ENCODE data around the gene CHRND. TPM values are rescaled to one million over a fixed set of nuclear protein-coding genes. Genes with fewer than 3 reads are reported as not detected.
A peak's percentile ranks its signal among the peaks of the same experiment; 100 is the strongest.

Gene CHRND
- total and polyA plus RNA-seq, 2 of the 13 experiments (the other 11 are each of a cell fraction or from before 2014, with no cell fraction given) = 0.18 TPM; not detected in 1

DNA sequence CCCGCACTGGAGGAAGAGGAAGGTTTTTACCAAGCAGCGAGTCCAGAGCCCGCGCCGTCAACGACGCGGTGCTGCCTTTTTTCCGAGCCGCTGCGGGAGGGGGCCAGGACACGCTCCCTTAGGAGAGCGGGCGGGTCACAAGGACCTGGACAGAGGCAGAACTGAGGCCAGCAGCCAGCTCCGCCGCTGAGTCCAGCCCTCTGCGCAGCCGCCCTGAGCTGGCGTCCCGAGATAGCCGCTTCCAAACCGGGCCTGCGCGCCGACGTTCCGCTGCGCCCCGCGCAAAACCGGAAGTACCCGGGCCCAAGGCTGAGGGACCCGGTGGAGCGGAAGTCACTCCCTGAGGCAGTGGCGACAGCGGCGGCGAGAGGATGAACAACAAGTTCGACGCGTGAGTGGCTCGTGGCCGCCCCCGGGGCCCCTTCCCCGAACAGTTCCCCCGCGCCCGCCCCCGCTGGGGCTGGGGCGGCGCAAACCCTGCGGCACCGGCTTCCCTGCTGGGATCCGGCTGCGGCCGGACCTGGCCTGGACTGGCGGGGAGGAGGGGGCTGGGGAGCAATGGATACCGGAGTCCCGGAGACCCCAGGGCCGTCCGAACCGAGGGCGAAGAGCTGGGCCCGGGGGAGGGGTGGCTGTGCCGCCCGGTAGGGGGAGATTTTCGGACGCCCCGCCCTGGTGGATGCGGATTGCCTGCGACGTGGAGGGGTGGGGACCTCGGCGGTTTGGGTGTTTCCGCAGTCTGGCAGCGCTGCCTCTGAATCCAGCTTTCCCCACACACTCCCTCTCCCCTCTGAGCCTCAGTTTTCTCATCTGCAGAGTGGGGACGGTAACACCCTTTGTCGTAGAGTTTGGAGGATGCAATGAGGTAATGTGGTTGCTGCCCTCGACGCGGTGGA lies 24.6 kb downstream of the CHRND start, which contains the start of the genes EIF4E2 and TIGD1 (continued):
- TF ChIP-seq, protein P1, sequence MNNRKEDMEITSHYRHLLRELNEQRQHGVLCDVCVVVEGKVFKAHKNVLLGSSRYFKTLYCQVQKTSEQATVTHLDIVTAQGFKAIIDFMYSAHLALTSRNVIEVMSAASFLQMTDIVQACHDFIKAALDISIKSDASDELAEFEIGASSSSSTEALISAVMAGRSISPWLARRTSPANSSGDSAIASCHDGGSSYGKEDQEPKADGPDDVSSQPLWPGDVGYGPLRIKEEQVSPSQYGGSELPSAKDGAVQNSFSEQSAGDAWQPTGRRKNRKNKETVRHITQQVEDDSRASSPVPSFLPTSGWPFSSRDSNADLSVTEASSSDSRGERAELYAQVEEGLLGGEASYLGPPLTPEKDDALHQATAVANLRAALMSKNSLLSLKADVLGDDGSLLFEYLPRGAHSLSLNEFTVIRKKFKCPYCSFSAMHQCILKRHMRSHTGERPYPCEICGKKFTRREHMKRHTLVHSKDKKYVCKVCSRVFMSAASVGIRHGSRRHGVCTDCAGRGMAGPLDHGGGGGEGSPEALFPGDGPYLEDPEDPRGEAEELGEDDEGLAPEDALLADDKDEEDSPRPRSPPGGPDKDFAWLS (CRISPR knock-in tag; IDR thresholded peaks at IDR 0.05; ENCODE audit: borderline replicate concordance) = peak; percentile 24; the same call in 1 of the 2 replicates
- peak; percentile 98; the same call in 1 of the 2 replicates for TF ChIP-seq ZNF773 (CRISPR knock-in tag; IDR thresholded peaks at IDR 0.05; ENCODE audit: borderline replicate concordance)
- peak; percentile 93; the same call in 1 of the 2 replicates for TF ChIP-seq ZNF17 (CRISPR knock-in tag; IDR thresholded peaks at IDR 0.05)
- TF ChIP-seq ZNF441 (CRISPR knock-in tag; IDR thresholded peaks at IDR 0.05; ENCODE audit: borderline replicate concordance) = peak; percentile 95
- peak; percentile 94; the same call in 1 of the 2 replicates for TF ChIP-seq ZNF619 (CRISPR knock-in tag; IDR thresholded peaks at IDR 0.05)
- 0 out of 2 replicates have a peak, but pooled peaks have one; percentile 20 for TF ChIP-seq NR2F2 (IDR thresholded peaks at IDR 0.05; ENCODE audit: borderline replicate concordance, low read depth)
- peak; percentile 66; the same call in 1 of the 2 replicates for TF ChIP-seq SRF (IDR thresholded peaks at IDR 0.05; ENCODE audit: low read depth, low read length)
- peak; percentile 99 for TF ChIP-seq ZNF691 (CRISPR knock-in tag; IDR thresholded peaks at IDR 0.05; ENCODE audit: borderline replicate concordance, low read depth)
- TF ChIP-seq ZNF574 (CRISPR knock-in tag; IDR thresholded peaks at IDR 0.05) = peak; percentile 98
- TF ChIP-seq DPF2 (CRISPR knock-in tag; IDR thresholded peaks at IDR 0.05; ENCODE audit: borderline replicate concordance, low read depth) = no peak
- peak; percentile 84; the same call in 1 of the 2 replicates for TF ChIP-seq NCOA5 (CRISPR knock-in tag; IDR thresholded peaks at IDR 0.05)
- TF ChIP-seq ZNF230 (CRISPR knock-in tag; IDR thresholded peaks at IDR 0.05) = peak; percentile 99; the same call in 1 of the 2 replicates
- no peak for TF ChIP-seq ZNF652 (CRISPR knock-in tag; IDR thresholded peaks at IDR 0.05; ENCODE audit: borderline replicate concordance, low read depth)
- TF ChIP-seq ZNF672 (CRISPR knock-in tag; IDR thresholded peaks at IDR 0.05) = peak; percentile 97
- TF ChIP-seq, protein P2, sequence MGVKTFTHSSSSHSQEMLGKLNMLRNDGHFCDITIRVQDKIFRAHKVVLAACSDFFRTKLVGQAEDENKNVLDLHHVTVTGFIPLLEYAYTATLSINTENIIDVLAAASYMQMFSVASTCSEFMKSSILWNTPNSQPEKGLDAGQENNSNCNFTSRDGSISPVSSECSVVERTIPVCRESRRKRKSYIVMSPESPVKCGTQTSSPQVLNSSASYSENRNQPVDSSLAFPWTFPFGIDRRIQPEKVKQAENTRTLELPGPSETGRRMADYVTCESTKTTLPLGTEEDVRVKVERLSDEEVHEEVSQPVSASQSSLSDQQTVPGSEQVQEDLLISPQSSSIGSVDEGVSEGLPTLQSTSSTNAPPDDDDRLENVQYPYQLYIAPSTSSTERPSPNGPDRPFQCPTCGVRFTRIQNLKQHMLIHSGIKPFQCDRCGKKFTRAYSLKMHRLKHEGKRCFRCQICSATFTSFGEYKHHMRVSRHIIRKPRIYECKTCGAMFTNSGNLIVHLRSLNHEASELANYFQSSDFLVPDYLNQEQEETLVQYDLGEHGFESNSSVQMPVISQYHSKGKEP (CRISPR knock-in tag; IDR thresholded peaks at IDR 0.05) = peak; percentile 93; the same call in 1 of the 2 replicates
- no peak; the same call in none of the 2 replicates for TF ChIP-seq ELK4 (CRISPR knock-in tag; IDR thresholded peaks at IDR 0.05; ENCODE audit: borderline replicate concordance)
